Testis (tissue), 2 donors: ENCODE results near the gene OSBPL8.

Source experiments
- CTCF ChIP-seq, 3 experiments: fragments of 450-650 bp in 2 of 3; fragments of 200-600 bp in 1 of 3; sonication (generic) in 1 of 3; IDR thresholded peaks; one replicate each; pipeline ENCODE4 v1.5.1; 2016 to 2019; ENCODE audit warnings: antibody characterized with exemption in 3 of 3, mild to moderate bottlenecking in 2 of 3, moderate library complexity in 1 of 3
- POLR2A ChIP-seq: fragments of 450-650 bp; IDR thresholded peaks from one replicate; pipeline ENCODE4 v1.6.1; 2017; ENCODE audit warnings: antibody characterized with exemption, mild to moderate bottlenecking, moderate library complexity

- TF ChIP-seq CTCF (IDR thresholded peaks at IDR 0.05): no peak
- TF ChIP-seq POLR2A: no peak
Observed at GRCh38 chr12:76542908-76543307, 16.7 kb downstream of the OSBPL8 start.
